Glutamatergic neuron (in vitro differentiated cells): ENCODE data around the gene SLC2A6. TPM values are rescaled to one million over a fixed set of nuclear protein-coding genes. Genes with fewer than 3 reads are reported as not detected.

ENCODE experiments used
- DNase-seq: peaks from one replicate; pipeline ENCODE4 v3.0.0; 2022
- H3K27ac Mint-ChIP-seq: one replicate; pipeline ENCODE4 v1.8.0; 2020; ENCODE audit warnings: mild to moderate bottlenecking, mixed read lengths, inconsistent platforms; ENCODE audit not compliant: unreplicated experiment
- H3K27me3 Mint-ChIP-seq: one replicate; pipeline ENCODE4 v1.8.0; 2020; ENCODE audit warnings: mild to moderate bottlenecking, moderate library complexity, mixed read lengths, inconsistent platforms; ENCODE audit not compliant: unreplicated experiment
- H3K36me3 Mint-ChIP-seq: one replicate; pipeline ENCODE4 v1.8.0; 2020; ENCODE audit warnings: mild to moderate bottlenecking, mixed read lengths, inconsistent platforms; ENCODE audit not compliant: unreplicated experiment
- H3K4me1 Mint-ChIP-seq: one replicate; pipeline ENCODE4 v1.8.0; 2020; ENCODE audit warnings: mild to moderate bottlenecking, low read depth, mixed read lengths, inconsistent platforms; ENCODE audit not compliant: unreplicated experiment
- H3K4me3 Mint-ChIP-seq: one replicate; pipeline ENCODE4 v1.8.0; 2020; ENCODE audit warnings: mild to moderate bottlenecking, mixed read lengths, inconsistent platforms; ENCODE audit not compliant: unreplicated experiment
- H3K9me3 Mint-ChIP-seq: one replicate; pipeline ENCODE4 v1.8.0; 2020; ENCODE audit warnings: mild to moderate bottlenecking, moderate library complexity, mixed read lengths, inconsistent platforms; ENCODE audit not compliant: unreplicated experiment
- total RNA-seq: library from RNA; stranded (reverse); fragmentation: NEBNext Ultra II Directional; extraction: Animal tissue kit (Norgen Biotek cat#: 25700); gene quantifications from one replicate; pipeline ENCODE4 v1.2.1, GENCODE V29; 2021; ENCODE audit not compliant: unreplicated experiment
- TF ChIP-seq, protein P1 (sequence below): fragments of 200-600 bp; sonication (generic); IDR thresholded peaks from one replicate; pipeline ENCODE4 v1.5.0; 2021; ENCODE audit not compliant: partially characterized antibody, unreplicated experiment

The SLC2A6 gene
- total RNA-seq, 1 donor from 2014 or later = 104 TPM

DNA sequence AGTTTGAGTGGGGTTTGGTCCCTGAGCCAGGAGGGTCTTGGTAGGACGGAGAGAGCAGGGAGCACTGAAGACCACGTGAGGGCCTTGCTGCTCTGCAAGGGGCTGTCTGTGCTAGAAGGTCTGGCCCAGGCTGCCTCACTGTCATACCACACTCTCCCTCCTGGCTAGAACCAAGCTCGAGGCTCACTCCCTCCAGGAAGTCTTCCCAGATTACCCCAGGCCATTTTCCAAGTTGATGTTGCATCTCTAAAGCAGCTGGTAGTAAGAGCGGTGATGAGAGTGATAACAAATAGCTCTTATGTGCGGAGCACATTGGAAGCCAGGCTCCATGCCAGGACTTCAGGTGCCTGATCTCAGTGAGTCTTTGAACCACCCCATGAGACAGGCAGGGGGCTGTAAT lies 39.3 kb upstream of the SLC2A6 start:
- Mint-ChIP-seq H3K27ac (no peak overlapping the region), H3K4me3 (no peak overlapping the region), H3K9me3 (peaks cover 2% of the 10 kb centered on the region), H3K4me1 (peaks cover 13% of the 10 kb centered on the region), H3K27me3 (no peaks in the 10 kb centered on the region), H3K36me3 (no peaks in the 10 kb centered on the region)
- TF ChIP-seq, protein P1, sequence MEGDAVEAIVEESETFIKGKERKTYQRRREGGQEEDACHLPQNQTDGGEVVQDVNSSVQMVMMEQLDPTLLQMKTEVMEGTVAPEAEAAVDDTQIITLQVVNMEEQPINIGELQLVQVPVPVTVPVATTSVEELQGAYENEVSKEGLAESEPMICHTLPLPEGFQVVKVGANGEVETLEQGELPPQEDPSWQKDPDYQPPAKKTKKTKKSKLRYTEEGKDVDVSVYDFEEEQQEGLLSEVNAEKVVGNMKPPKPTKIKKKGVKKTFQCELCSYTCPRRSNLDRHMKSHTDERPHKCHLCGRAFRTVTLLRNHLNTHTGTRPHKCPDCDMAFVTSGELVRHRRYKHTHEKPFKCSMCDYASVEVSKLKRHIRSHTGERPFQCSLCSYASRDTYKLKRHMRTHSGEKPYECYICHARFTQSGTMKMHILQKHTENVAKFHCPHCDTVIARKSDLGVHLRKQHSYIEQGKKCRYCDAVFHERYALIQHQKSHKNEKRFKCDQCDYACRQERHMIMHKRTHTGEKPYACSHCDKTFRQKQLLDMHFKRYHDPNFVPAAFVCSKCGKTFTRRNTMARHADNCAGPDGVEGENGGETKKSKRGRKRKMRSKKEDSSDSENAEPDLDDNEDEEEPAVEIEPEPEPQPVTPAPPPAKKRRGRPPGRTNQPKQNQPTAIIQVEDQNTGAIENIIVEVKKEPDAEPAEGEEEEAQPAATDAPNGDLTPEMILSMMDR = no peak
- no peak for DNase-seq

- DNase-seq = no peak
Observed at GRCh38 chr9:133517711-133518110, 38.8 kb upstream of the SLC2A6 start.

DNA sequence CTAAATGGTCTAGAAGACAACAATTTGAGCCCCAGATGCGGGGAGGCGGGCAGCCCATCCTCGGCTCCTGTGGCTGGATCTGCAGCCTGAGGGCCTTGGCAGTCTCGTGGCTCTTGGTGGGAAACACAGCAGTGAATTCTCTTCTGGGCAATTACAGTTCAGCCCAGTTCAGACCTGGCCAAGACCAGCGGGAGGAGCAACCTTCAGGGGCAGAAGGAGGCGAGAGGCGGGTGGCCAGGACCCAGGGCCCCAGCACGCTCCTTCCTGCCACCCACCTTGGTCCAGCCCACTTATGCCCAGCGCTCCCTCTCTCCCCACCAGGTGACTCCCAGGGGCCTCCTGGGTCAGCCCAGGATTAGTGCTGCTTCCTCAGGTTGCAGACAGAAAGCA lies 38.1 kb upstream of the SLC2A6 start:
- peaks cover 2% of the 10 kb centered on the region for H3K9me3 Mint-ChIP-seq
- DNase-seq = no peak
- H3K4me1 Mint-ChIP-seq = peaks cover 11% of the 10 kb centered on the region
- no peaks in the 10 kb centered on the region for H3K36me3 Mint-ChIP-seq
- TF ChIP-seq, protein P1 = no peak
- no peaks in the 10 kb centered on the region for H3K27me3 Mint-ChIP-seq
- H3K27ac Mint-ChIP-seq = no peak overlapping the region
- H3K4me3 Mint-ChIP-seq = no peak overlapping the region

More at GRCh38 chr9:133517711-133518110, 38.8 kb upstream of the SLC2A6 start:
- no peaks in the 10 kb centered on the region for H3K27me3 Mint-ChIP-seq
- H3K4me1 Mint-ChIP-seq = peaks cover 11% of the 10 kb centered on the region
- no peak overlapping the region for H3K27ac Mint-ChIP-seq
- H3K9me3 Mint-ChIP-seq = peaks cover 2% of the 10 kb centered on the region
- no peak overlapping the region for H3K4me3 Mint-ChIP-seq
- TF ChIP-seq, protein P1 = no peak
- no peaks in the 10 kb centered on the region for H3K36me3 Mint-ChIP-seq

DNA sequence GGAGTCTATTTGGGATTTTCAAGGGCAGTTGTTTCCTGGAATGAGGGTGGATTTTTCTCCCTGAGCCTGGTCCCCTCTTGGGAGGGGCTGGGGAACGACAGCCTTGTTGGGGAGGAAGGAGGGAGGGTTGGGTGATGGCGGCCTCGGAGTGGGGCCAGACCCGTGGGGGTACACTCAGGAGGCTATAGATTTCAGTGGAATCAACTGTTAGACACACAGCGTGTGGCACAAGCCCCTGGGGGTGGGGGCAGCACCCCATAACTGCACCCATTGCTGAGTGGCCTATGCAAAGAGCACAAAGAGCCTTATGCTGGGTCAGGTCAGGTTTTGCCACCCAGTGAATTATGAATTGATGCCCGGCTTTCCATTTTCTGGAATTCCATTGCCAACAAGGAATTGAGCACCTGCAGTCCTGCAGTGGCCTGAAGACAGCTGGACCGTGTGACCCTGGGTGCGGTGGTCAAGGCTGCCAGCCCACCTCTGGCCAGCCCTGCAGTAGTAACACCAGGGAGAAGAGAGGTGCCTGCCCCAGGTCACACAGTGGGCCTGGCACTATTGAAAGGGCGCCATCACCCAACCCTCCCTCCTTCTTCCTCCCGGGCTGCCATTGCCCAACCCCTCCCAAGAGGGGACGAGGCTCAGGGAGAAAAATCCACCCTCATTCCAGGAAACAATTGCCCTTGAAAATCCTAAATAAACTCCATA lies 37.5 kb upstream of the SLC2A6 start:
- H3K9me3 Mint-ChIP-seq = peaks cover 2% of the 10 kb centered on the region
- H3K36me3 Mint-ChIP-seq = no peaks in the 10 kb centered on the region
- DNase-seq = no peak
- H3K27ac Mint-ChIP-seq = no peak overlapping the region
- TF ChIP-seq, protein P1 = no peak
- no peak overlapping the region for H3K4me3 Mint-ChIP-seq
- peaks cover 7% of the 10 kb centered on the region for H3K4me1 Mint-ChIP-seq
- no peaks in the 10 kb centered on the region for H3K27me3 Mint-ChIP-seq

DNA sequence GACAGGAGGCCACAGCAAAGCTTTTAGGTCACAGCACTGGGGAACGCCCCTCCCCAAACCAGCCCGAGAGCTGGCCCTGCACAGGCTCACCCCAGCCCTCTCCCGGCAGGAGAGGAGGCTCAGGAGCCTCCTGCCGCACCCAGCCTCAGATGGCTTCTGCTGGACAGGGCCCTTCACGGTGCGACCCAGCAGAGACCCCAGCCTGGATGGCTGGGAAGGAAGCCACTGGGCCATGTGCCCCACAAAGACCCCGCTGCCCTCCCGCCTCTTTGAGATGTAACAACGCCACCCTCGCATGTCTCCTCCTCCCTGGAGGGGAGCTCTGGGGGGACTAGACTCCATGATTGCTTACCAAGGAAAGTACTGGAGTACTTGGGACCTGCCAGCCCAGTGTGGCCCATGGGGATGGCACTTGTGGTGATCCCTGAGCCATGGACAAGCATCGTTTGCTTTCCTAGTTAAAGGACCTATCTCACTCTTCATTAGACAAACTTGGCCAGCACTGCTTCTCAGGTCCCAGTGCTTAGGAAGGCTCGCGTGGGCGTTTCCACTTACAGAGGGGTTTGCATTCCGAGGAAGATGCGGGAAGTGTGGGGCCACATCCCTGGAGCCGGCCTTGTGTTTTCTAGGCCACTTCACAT lies 36.8 kb upstream of the SLC2A6 start:
- Mint-ChIP-seq H3K27ac (peak overlapping the region; percentile 44), H3K4me3 (no peak overlapping the region), H3K4me1 (peaks cover 2% of the 10 kb centered on the region), H3K9me3 (no peaks in the 10 kb centered on the region), H3K27me3 (no peaks in the 10 kb centered on the region), H3K36me3 (no peaks in the 10 kb centered on the region)
- DNase-seq = no peak
- TF ChIP-seq, protein P1 = no peak
